ENCODE measurements around the gene GABBR1. TPM values are rescaled to one million over a fixed set of nuclear protein-coding genes. Genes with fewer than 3 reads are reported as not detected.
A peak's percentile ranks its signal among the peaks of the same experiment; 100 is the strongest.

Gene GABBR1
- total RNA-seq, 1 donor from 2014 or later = 6.3 TPM

- peak; percentile 23 for FAIRE-seq
- no peak for DNase-seq (ENCODE audit: low read depth)
Observed at GRCh38 chr6:29598172-29598747, 34.7 kb downstream of the GABBR1 start.

GRCh38 chr6:29597184-29597583 lies 35.8 kb downstream of the GABBR1 start:
- FAIRE-seq (no peak), DNase-seq (ENCODE audit: low read depth) (no peak)

More at GRCh38 chr6:29598172-29598747, 34.7 kb downstream of the GABBR1 start:
- H3K27me3 ChIP-seq (ENCODE audit: control insufficient read depth, insufficient read depth, low read length) = no peaks in the 10 kb centered on the region
- no peak overlapping the region for H3K4me3 ChIP-seq (ENCODE audit: low read depth, low read length)
- TF ChIP-seq CTCF (IDR thresholded peaks at IDR 0.05; ENCODE audit: insufficient read depth, low read length, severe bottlenecking) = no peak
- H3K36me3 ChIP-seq (ENCODE audit: control insufficient read depth, insufficient read depth, low read length) = peaks cover 2% of the 10 kb centered on the region

GRCh38 chr6:29596381-29596900 lies 36.5 kb downstream of the GABBR1 start:
- FAIRE-seq (no peak), DNase-seq (ENCODE audit: low read depth) (no peak)
- TF ChIP-seq CTCF (IDR thresholded peaks at IDR 0.05; ENCODE audit: insufficient read depth, low read length, severe bottlenecking) = no peak
- H3K36me3 ChIP-seq (ENCODE audit: control insufficient read depth, insufficient read depth, low read length) = no peaks in the 10 kb centered on the region
- H3K27me3 ChIP-seq (ENCODE audit: control insufficient read depth, insufficient read depth, low read length) = no peaks in the 10 kb centered on the region
- no peak overlapping the region for H3K4me3 ChIP-seq (ENCODE audit: low read depth, low read length)

More at GRCh38 chr6:29597184-29597583, 35.8 kb downstream of the GABBR1 start:
- Histone ChIP-seq H3K36me3 (ENCODE audit: control insufficient read depth, insufficient read depth, low read length) (no peaks in the 10 kb centered on the region), H3K4me3 (ENCODE audit: low read depth, low read length) (no peak overlapping the region), H3K27me3 (ENCODE audit: control insufficient read depth, insufficient read depth, low read length) (no peaks in the 10 kb centered on the region)
- no peak for TF ChIP-seq CTCF (IDR thresholded peaks at IDR 0.05; ENCODE audit: insufficient read depth, low read length, severe bottlenecking)

GRCh38 chr6:29593199-29593855 lies 39.7 kb downstream of the GABBR1 start:
- Histone ChIP-seq H3K27me3 (ENCODE audit: control insufficient read depth, insufficient read depth, low read length) (no peaks in the 10 kb centered on the region), H3K36me3 (ENCODE audit: control insufficient read depth, insufficient read depth, low read length) (no peaks in the 10 kb centered on the region), H3K4me3 (ENCODE audit: low read depth, low read length) (no peak overlapping the region)
- DNase-seq (ENCODE audit: low read depth) (no peak), FAIRE-seq (no peak)
- no peak for TF ChIP-seq CTCF (IDR thresholded peaks at IDR 0.05; ENCODE audit: insufficient read depth, low read length, severe bottlenecking)

- TF ChIP-seq CTCF (IDR thresholded peaks at IDR 0.05; ENCODE audit: insufficient read depth, low read length, severe bottlenecking) = no peak
- H3K27me3 ChIP-seq (ENCODE audit: control insufficient read depth, insufficient read depth, low read length) = no peaks in the 10 kb centered on the region
- DNase-seq (ENCODE audit: low read depth) = no peak
- no peak overlapping the region for H3K4me3 ChIP-seq (ENCODE audit: low read depth, low read length)
- no peaks in the 10 kb centered on the region for H3K36me3 ChIP-seq (ENCODE audit: control insufficient read depth, insufficient read depth, low read length)
- FAIRE-seq = no peak
Observed at GRCh38 chr6:29591677-29592076, 41.3 kb downstream of the GABBR1 start.
